ENCODE data around the gene PGC.

GRCh38 chr6:41727705-41728072 is 19.5 kb downstream of the PGC start:
- TF ChIP-seq CTCF (IDR thresholded peaks at IDR 0.05; ENCODE audit: low read depth, low read length, poor library complexity, severe bottlenecking) (no peak), EZH2phosphoT487 (IDR thresholded peaks at IDR 0.05; ENCODE audit: borderline replicate concordance, low read length) (no peak)
